GM18505 (cell line): Measurements from ENCODE around the gene ARPC1A.

Source experiments
- ATAC-seq: cut with Tn5 transposase; IDR thresholded peaks from one replicate; pipeline ENCODE4 v1.9.1; 2021; ENCODE audit not compliant: unreplicated experiment
- POLR2A ChIP-seq: IDR thresholded peaks from 4 replicates; pipeline ENCODE4 v1.6.1; 2011; ENCODE audit warnings: borderline replicate concordance; ENCODE audit not compliant: insufficient read depth, insufficient read length; ENCODE audit errors: extremely low read depth

The ARPC1A gene

DNA sequence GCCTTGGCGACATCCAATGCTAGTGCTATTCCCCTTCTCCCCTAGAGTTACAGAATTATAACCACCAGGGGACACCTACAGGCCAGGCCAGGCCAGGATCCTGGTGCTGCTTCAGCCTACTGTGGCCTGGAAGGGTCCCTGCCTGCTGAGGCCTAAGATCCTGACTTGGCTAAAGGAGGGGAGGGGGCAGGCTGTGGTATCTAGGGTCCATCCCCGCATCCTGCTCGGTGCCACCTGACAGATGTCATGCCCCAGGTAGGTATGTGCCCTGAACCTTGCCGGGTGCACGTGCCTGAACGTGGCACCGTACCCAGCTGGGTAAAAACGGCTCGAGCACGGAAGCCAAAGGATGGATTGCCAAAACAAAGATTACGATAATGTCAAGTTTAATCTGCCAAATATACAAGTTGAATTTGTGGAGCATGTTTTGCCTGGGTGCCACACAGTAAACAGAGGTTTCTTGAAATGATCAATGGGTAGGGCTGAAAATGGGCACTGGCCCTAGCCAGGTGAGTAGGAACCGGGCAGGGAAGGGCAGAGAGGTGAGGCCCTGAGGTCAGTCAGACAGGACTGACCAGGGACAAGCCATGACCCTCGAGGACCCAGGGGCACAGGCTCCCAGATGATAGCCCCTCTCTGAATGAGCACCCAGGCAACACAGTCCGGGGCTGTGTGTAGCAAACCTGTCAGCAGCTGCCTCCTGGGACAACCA is 70.1 kb downstream of the ARPC1A start:
- no peak for ATAC-seq
- TF ChIP-seq POLR2A = peak; percentile 13

DNA sequence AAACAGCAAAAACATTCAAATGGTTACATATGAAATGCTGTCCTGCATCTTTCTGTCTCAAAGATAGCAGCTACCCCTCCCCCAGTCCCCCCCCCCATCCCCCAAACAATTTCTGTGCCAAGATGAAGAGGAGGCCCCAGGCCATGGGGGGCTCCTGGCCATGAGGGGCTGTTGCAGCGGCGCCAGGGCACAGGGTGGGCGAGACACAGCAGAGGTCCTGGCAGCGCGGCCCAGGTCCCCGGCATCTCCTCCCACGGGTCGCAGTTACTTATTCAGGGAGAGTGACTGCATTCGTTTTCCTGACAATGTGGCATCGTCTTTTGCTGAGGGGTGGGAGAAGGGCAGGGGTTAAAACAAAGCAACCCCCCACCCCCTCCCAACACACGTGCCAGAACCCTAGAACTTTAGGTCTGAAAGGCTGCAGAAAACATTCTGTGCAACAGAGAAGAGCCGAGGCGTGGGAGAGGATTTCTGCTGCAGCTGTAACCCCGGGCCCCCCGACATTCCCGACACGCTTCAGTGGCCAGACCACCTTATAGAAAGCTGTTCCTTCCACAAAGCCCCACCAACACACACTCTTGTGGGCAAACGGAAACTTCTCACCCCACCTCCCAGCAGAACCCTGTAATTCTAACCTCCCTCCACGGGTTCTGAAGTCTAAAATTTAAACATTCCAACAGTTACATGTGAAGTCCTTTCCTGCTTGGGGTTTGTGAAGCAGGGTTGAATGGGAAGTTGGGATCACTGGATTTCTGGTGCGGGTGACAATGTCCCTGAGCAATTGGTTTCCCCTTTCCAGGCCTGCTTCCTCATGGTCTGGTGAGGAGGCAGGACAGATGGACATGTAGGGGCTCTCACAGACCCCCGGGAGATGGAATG is 71.0 kb downstream of the ARPC1A start:
- no peak for TF ChIP-seq POLR2A
- ATAC-seq = no peak

DNA sequence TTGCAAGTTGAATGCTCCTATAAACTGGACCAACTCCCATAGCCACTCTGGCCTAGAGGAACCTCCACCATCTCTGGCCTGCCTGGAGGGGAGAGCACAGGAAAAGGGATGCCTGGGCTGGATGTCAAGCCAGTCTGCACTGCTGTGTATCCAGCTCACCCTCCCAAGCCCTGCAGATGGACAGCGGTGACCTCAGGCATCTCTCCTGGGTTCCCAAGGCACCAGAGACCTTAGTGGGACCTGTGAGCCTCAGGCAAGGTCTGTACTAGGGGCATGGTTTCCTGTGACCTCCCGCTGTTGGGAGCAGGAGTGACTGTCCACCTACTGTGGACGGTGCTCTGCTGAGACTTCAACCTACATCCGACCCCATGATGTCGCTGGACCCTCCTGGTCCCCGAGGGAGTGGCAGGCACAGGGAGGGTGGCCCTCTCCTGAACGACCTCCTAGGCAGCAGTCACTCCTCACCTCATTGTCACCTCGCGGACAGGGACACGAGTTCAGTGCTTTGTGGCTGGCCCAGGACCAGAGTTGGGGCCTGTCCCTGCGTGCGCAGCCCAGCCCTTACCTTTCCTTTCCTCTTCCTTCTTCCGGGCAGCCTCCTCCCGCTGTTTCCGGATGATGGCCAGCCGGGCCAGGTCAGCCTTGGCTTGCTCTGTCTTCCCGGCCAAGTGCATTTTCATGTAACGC is 71.7 kb downstream of the ARPC1A start:
- peak; percentile 36 for TF ChIP-seq POLR2A
- ATAC-seq = no peak

DNA sequence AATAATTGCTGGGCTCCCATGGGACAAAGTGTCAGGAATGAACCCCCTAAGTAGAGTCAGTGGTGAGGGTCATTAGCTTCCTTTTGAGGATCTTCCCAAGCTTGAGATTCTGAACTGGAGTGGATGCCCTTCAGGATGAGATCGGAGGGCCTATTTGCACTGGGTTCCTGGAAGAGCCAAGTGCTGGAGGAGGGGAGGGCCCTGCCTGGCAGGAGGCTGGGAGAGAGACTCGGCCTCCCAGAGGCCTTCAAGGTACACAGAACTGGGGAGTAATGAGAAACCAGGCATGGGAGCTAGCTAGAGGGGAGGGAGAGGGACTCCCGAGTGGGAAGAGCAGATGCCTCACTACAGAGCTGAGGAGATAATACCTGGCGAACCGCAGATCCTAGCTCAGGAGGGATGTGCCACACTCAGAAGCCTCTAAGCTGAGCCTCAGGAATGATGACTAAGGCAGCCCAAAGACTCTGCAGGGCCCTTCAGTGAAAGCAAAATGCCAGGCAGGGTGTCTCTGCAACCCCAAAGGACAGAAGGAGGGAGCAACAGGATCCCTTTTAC is 73.3 kb downstream of the ARPC1A start:
- no peak for ATAC-seq

DNA sequence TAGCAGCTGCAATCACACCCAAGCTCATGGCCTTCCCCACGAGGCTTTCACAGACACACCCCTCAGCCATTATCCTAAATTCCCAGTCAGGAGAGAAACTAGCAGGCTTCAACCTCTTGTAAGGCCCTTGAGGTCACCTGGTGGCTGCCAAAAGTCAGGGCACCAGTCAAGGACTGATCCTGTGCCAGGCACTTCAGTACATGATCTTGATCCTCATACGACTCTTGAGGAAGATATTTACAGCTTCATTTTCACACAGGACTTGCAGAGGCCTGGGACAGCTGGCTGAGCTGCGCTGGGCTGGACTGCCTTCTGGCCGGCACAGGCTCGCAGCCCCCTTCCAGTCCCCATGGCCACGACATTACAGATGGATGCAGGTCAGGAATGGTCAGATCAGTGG is 73.9 kb downstream of the ARPC1A start:
- no peak for ATAC-seq
- TF ChIP-seq POLR2A = no peak

More for the DNA sequence above, 73.3 kb downstream of the ARPC1A start:
- no peak for TF ChIP-seq POLR2A

DNA sequence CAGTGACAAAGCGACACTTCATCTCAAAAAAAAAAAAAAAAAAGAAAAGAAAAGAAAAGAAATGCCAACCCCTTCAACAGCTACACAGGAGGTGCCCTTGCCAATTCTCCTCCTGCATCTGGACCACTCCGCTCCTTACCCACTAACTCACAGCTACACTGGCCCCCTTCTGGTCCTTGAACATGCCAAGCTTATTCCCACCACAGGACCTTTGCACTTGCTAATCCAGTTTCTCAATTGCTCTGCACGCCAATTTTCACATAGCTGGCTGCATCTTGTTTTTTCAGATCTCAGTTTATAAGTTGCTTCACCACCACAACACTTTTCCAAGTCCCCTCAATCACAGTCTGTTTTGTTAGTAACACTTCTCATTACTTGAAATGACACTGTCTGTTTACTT is 77.2 kb downstream of the ARPC1A start:
- TF ChIP-seq POLR2A = no peak
- no peak for ATAC-seq

DNA sequence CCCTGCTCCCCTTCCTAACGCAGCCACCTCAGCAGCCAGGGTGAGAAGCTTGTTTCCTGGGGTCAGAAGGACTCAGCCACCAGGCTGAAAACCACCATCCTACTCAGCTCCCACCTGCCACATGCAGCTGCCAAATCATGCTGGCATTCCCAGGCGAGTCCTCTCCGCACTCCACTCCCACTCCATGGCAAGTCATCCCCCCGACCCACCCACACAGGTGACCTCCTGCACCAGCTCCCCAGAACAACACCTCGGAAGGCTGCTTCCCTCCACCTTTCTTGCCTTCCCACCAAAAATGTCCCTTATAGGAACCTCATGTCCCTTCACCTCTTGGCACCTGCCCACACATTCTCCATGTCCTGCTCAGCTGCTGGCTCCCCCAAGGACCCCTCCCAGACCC is 78.1 kb downstream of the ARPC1A start:
- no peak for ATAC-seq

DNA sequence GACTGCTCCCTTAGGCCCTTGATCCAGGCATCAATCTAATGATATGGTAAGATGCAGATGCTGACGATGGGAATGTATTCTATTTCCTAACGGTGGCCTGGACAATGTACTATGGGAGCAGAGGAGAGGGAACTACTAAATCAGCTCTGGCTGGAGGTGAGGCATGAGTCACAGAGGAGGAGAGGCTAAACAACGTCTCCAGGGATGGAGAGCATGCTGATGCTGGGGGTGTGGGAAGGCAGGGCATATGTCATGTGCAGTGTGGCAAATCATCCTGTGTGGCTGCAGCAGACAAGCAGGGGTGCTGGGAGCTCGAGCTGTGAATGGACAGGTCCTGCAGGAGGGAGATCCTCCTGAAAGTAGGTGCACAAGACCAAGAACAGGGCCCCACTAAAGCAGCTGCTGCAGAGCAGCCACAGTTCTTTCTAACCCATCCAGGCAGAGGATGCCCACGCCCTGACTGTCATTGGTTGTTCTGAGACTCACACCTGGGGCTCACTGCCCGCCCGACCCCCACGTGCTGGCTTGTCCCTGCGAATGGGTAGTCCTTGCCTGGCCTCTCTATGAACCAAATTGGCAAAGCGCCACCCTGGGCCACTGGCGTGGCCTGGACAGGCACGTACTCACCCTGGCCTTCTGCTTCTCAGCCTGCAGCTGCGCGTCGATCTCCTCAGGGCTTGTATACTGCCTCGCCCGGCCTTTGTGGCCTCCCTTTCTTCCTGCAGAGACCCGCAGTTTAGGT is 78.7 kb downstream of the ARPC1A start:
- TF ChIP-seq POLR2A = no peak
- ATAC-seq = no peak

More for the DNA sequence above, 78.1 kb downstream of the ARPC1A start:
- TF ChIP-seq POLR2A = no peak

DNA sequence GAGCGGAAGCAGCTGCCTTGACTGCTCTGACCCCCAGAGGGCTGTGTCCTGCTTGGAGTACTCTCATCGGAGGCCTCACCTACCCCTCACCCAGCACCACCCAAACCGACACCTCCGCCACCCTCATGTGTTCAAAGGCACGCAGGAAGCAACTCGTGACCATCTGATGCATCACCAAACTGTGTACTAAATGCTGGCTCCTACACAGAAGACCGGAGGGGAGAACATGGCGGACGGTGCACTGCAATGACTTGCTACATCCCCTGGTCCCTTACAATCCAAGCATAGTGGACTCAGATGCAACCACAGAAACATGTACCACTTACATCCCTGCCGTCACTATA is 79.3 kb downstream of the ARPC1A start:
- ATAC-seq = no peak
- no peak for TF ChIP-seq POLR2A

DNA sequence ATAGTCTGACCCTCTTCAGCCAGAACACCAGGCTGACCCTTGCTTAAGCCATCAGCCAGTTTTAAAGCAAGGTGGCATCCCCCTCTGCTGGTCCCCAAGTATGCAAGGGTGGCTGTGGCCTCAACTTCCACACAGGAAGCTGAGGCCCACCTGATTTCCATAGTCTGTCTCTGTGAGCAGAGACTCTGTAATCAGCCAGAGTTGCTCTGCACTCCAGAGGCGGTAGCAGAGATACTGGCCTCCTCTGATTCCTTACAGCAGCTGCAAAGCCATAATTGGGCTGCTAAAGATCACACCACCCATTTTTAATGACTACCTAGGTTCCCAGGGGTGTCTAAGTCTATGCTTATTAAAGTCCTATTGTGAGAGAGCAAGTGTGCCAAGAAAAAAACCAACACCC is 80.9 kb downstream of the ARPC1A start:
- ATAC-seq = no peak
- no peak for TF ChIP-seq POLR2A

DNA sequence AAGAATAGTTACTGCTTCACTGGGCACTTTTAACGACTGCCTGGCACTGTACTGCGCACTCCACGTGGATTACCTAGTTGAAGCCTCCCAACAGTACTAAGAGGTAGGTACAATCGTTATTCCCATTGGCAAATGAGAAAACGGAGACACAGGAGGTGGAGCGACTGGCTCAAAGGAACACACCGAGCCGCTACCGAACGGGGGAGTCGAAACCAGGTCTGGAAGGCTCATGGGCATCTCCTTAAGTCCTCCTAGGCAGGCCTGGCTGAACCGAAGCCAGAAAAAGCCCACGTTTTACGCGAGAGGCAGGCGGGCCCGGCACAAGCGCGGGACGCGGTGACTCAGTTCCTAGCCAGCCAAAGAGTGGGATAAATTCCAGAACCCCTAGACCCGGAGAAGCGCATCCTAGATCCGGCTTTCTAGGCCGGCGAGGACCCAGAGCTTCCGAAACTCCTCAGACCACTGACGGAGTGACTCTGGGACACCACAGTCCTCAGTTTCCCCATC is 82.2 kb downstream of the ARPC1A start:
- TF ChIP-seq POLR2A = no peak
- peak; percentile 6 for ATAC-seq

DNA sequence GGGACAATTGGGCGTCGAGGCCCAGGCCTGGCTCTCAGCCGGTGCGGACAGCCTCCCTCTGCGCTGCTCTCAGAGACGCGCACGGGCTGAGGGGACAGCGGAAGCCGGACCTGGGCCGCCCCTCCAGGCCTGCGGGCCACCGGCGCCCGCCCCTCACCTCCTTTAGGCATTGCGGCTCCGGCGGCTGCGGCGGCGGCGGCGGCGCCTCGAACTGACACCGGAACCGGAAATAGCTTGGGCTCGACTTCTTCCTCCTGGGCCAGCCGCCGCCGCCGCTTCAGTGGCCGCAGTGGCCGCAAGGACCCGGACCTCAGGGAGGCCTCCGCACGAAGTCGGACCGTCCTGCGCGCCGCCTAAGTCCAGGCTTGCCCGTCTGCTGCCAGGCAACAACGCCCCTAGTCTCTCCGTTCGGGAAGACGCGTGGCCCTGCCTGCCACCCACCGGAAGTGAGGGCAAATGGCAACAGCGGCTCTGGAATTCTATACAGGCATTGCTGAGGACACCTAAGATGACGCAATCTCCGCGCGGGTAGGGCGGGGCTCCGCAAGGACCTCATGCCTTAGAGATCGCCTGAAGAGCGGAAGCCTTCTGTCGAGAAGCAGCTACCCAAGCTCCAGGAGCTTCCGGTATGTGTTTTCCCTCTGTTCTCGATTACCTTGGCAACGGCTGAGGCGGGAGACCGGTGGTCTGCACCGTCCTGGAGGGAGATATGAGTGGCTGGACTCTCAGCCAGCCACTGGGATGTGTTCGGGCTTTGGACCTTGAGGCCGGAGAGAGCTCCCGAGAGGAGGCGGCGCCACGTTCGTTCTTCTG is 82.9 kb downstream of the ARPC1A start, which contains the start of the genes BUD31 and PDAP1:
Gene BUD31 (plus strand): TSS at position 591 of the 813 bp plus-strand sequence. CDS start 2,124 bp downstream, outside the sequence.
Gene PDAP1 (minus strand): TSS at position 219 of the 813 bp plus-strand sequence. CDS start 49 bp downstream, at position 170.
- peak; percentile 95 for TF ChIP-seq POLR2A
- peak; percentile 73 for ATAC-seq
